Panc1 (cell line): Measurements from ENCODE around the gene ZBTB9. TPM values are rescaled to one million over a fixed set of nuclear protein-coding genes. Genes with fewer than 3 reads are reported as not detected.
A peak's percentile ranks its signal among the peaks of the same experiment; 100 is the strongest.

Experiments used
- ATAC-seq: fragments of 200-7000 bp; cut with Tn5 transposase; 2 replicates; pipeline ENCODE4 v1.9.1; 2020; ENCODE audit warnings: mild to moderate bottlenecking, moderate library complexity
- Bru-seq: library from RNA; stranded (reverse); fragments of 400-500 nt; gene quantifications from one replicate; lab custom pipeline; 2021; lab: Mats Ljungman, UMichigan
- BruChase-seq, 2 experiments: library from RNA; stranded (reverse); fragments of 400-500 nt; gene quantifications; one replicate each; lab custom pipeline; 2021; lab: Mats Ljungman, UMichigan
- BruUV-seq: library from RNA; stranded (reverse); fragments of 400-500 nt; replicated peaks from 2 replicates; lab custom pipeline; 2021; lab: Mats Ljungman, UMichigan
- CTCF ChIA-PET: fragments of 300-600 bp; sonication (Branson Sonifier 250); formaldehyde crosslinking; loops from one replicate; lab custom pipeline; 2022; ENCODE audit warnings: antibody characterized with exemption; lab: Charles Lee
- POLR2A ChIA-PET: fragments of 300-600 bp; sonication (Branson Sonifier 250); formaldehyde crosslinking; loops from one replicate; lab custom pipeline; 2022; ENCODE audit warnings: antibody characterized with exemption; lab: Charles Lee
- DNase-seq: peaks from one replicate; pipeline ENCODE4 v3.0.0-alpha.2; 2010; ENCODE audit warnings: low read depth, low spot score
- H3K27ac ChIP-seq: 2 replicates; pipeline ENCODE4 v1.5.1; 2011; ENCODE audit warnings: mild to moderate bottlenecking, low read length, inconsistent platforms
- H3K27me3 ChIP-seq: fragments of 200-500 bp; sonication (Bioruptor generic); 2 replicates; pipeline ENCODE4 v1.6.0; 2014; ENCODE audit warnings: low read length, inconsistent platforms; ENCODE audit not compliant: control insufficient read depth, insufficient read depth
- H3K36me3 ChIP-seq: fragments of 200-500 bp; sonication (Bioruptor generic); 2 replicates; pipeline ENCODE4 v1.5.1; 2014; ENCODE audit warnings: inconsistent platforms, mild to moderate bottlenecking, low read length, moderate library complexity; ENCODE audit not compliant: control insufficient read depth, insufficient read depth
- H3K4me1 ChIP-seq: 2 replicates; pipeline ENCODE4 v1.5.1; 2011; ENCODE audit warnings: inconsistent platforms, mild to moderate bottlenecking, low read length, moderate library complexity; ENCODE audit not compliant: control insufficient read depth, insufficient read depth
- H3K4me3 ChIP-seq, 2 experiments: 2 replicates each; pipeline ENCODE4 v1.5.1; 2011 to 2012; ENCODE audit warnings: low read depth in 2 of 2, low read length in 2 of 2, mild to moderate bottlenecking in 2 of 2, inconsistent platforms in 1 of 2, moderate library complexity in 1 of 2
- H3K9me3 ChIP-seq: fragments of 200-500 bp; sonication (Bioruptor generic); 2 replicates; pipeline ENCODE4 v1.5.1; 2014; ENCODE audit warnings: low read depth, mild to moderate bottlenecking, inconsistent platforms, low read length, moderate library complexity; ENCODE audit not compliant: control insufficient read depth, insufficient read depth
- CTCF ChIP-seq: fragments of 450-650 bp; IDR thresholded peaks from 2 replicates; pipeline ENCODE4 v1.5.1; 2017; ENCODE audit warnings: mild to moderate bottlenecking
- POLR2AphosphoS5 ChIP-seq: IDR thresholded peaks from 2 replicates; pipeline ENCODE4 v1.6.1; 2012; ENCODE audit warnings: mild to moderate bottlenecking, low read depth, low read length, moderate library complexity
- REST ChIP-seq, 2 experiments: IDR thresholded peaks; 2 replicates each; pipeline ENCODE4 v1.6.1; 2011 to 2012; ENCODE audit warnings: low read depth in 2 of 2, control low read depth in 1 of 2, low read length in 1 of 2, mild to moderate bottlenecking in 1 of 2, moderate library complexity in 1 of 2; ENCODE audit not compliant: insufficient read depth in 1 of 2
- SIN3A ChIP-seq: IDR thresholded peaks from 2 replicates; pipeline ENCODE4 v1.6.1; 2012; ENCODE audit warnings: low read depth, mild to moderate bottlenecking, low read length, moderate library complexity, borderline replicate concordance; ENCODE audit not compliant: insufficient read depth
- TCF7L2 ChIP-seq: IDR thresholded peaks from 2 replicates; pipeline ENCODE4 v1.6.1; 2011; ENCODE audit warnings: mild to moderate bottlenecking, low read depth, low read length, inconsistent platforms
- in situ Hi-C: cut with HindIII; loops from 2 replicates; pipeline ENCODE4 v1.10.0; 2016; ENCODE audit warnings: low sequenced_read_pairs, low pct_unique_long_range_greater_than_20kb
- intact Hi-C: fragments of 100-400 bp; cut with micrococcal nuclease; formaldehyde crosslinking; loops from one replicate; pipeline ENCODE4 v1.10.0; 2022; ENCODE audit not compliant: unreplicated experiment
- long read RNA-seq: library from polyadenylated mRNA; unstranded; transcript quantifications from one replicate; pipeline ENCODE4 v2.0.0, GENCODE V29; 2021; ENCODE audit not compliant: unreplicated experiment
- polyA plus RNA-seq: library from polyadenylated mRNA; unstranded; fragments of >200 nt; gene quantifications from one replicate; pipeline ENCODE4 v1.2.1, GENCODE V29; 2012; ENCODE audit warnings: missing spikeins; ENCODE audit not compliant: insufficient read length
- total RNA-seq: library from RNA; stranded (reverse); gene quantifications from one replicate; pipeline ENCODE4 v1.2.1, GENCODE V29; 2021; ENCODE audit not compliant: unreplicated experiment

Gene ZBTB9
- total RNA-seq (17.6 TPM), Bru-seq, nascent RNA (percentile 65 among the genes with signal in this experiment), BruChase-seq, experiment 1, labeled RNA remaining after a 2-hour chase (percentile 56 among the genes with signal in this experiment), BruChase-seq, experiment 2, labeled RNA remaining after a 6-hour chase (percentile 38 among the genes with signal in this experiment)
- polyA plus RNA-seq = 17.9 TPM
- long read RNA-seq, transcript ZBTB9-201 (2 exons, 2,716 nt) = major isoform, 37 of 61 reads
- long read RNA-seq, partial matches to known transcripts = 0 of 61 reads
- long read RNA-seq, other reads (novel, unspliced or antisense) = 24 of 61 reads

- TSS peak; percentile 98 for BruUV-seq
- peak within 1 kb of the TSS; percentile 78 to 97 for H3K4me3 ChIP-seq
- peak; percentile 76; the same call in 1 of the 2 replicates for TF ChIP-seq SIN3A
- no peak for TF ChIP-seq REST (IDR thresholded peaks at IDR 0.05; ENCODE audit: insufficient read depth in 1 of 2, low read depth in 2 of 2, low read length in 1 of 2)
- TF ChIP-seq TCF7L2 = no peak
- TF ChIP-seq CTCF = no peak
- TF ChIP-seq POLR2AphosphoS5 = peak; percentile 92
- DNase-seq (peak; percentile 67), ATAC-seq (peak; percentile 99)
- peaks cover 7% of the 10 kb centered on the region; the same call in 1 of the 2 replicates for H3K4me1 ChIP-seq
- H3K27me3 ChIP-seq = no peaks in the 10 kb centered on the region
- H3K27ac ChIP-seq = peak within 1 kb of the TSS; percentile 97
- ChIA-PET POLR2A (interaction anchor here (0.5 kb wide), 2 partner anchors 61 to 1800 kb away, joined by 8 to 10 read pairs; no protein-coding TSS in a partner anchor), CTCF (interaction anchor here (0.5 kb wide), 1 partner anchor 97 kb away, joined by 3 read pairs; no protein-coding TSS in a partner anchor)
- no peaks in the 10 kb centered on the region for H3K9me3 ChIP-seq
- in situ Hi-C loops = no loop called here
- intact Hi-C loops = loop anchor here (10.0 kb wide), 1 partner anchor 121 kb away; no protein-coding TSS in a partner anchor
- H3K36me3 ChIP-seq = no peaks in the 10 kb centered on the region
Observed at GRCh38 chr6:33454009-33454946, at the start of gene ZBTB9. TSS of gene ZBTB9 (plus strand) at chr6:33454576. CDS start at chr6:33455101, 525 bp downstream.

- Histone ChIP-seq H3K27me3 (no peaks in the 10 kb centered on the region), H3K27ac (no peak overlapping the region), H3K4me1 (peaks cover 5% of the 10 kb centered on the region; the same call in 1 of the 2 replicates), H3K36me3 (peaks cover 21% of the 10 kb centered on the region), H3K9me3 (no peaks in the 10 kb centered on the region), H3K4me3 (no peak overlapping the region)
- in situ Hi-C loops (no loop called here), intact Hi-C loops (no loop called here)
- CTCF ChIA-PET = no interaction called here
- no peak for TF ChIP-seq TCF7L2
- BruUV-seq = no TSS peak
- no peak for ATAC-seq
- DNase-seq = no peak
- POLR2A ChIA-PET = no interaction called here
Observed at GRCh38 chr6:33404884-33405283, 49.5 kb upstream of the ZBTB9 start.
